ENCODE data around the gene RHOT2.

Gene RHOT2

GRCh38 chr16:702341-702740 lies 34.4 kb downstream of the RHOT2 start:
- DNase-seq, result no peak

- DNase-seq, result no peak
Measured at GRCh38 chr16:703406-703805, 35.5 kb downstream of the RHOT2 start.

- no peak for DNase-seq
Measured at GRCh38 chr16:704047-704446, 36.1 kb downstream of the RHOT2 start.

- no peak for DNase-seq
Measured at GRCh38 chr16:704552-705380, 36.8 kb downstream of the RHOT2 start.

- no peak for DNase-seq
Measured at GRCh38 chr16:705431-706188, 37.7 kb downstream of the RHOT2 start, which contains the start of gene FBXL16. TSS of gene FBXL16 (minus strand) at chr16:705801. CDS start at chr16:697405, 8,396 bp downstream.

- no peak for DNase-seq
Measured at GRCh38 chr16:706189-707061, 38.5 kb downstream of the RHOT2 start.

GRCh38 chr16:707062-707538 lies 39.2 kb downstream of the RHOT2 start:
- no peak for DNase-seq

- no peak for DNase-seq
Measured at GRCh38 chr16:708019-708418, 40.1 kb downstream of the RHOT2 start.

GRCh38 chr16:708959-709358 lies 41.0 kb downstream of the RHOT2 start:
- no peak for DNase-seq

GRCh38 chr16:709566-710499 lies 41.9 kb downstream of the RHOT2 start:
- peak; percentile 77 for DNase-seq

- no peak for DNase-seq
Measured at GRCh38 chr16:710500-711075, 42.7 kb downstream of the RHOT2 start.

- DNase-seq, result no peak
Measured at GRCh38 chr16:711084-711483, 43.2 kb downstream of the RHOT2 start.

- peak; percentile 57 for DNase-seq
Measured at GRCh38 chr16:711548-712320, 43.8 kb downstream of the RHOT2 start.

GRCh38 chr16:712740-713250 lies 44.9 kb downstream of the RHOT2 start:
- peak; percentile 95 for DNase-seq

GRCh38 chr16:714079-714478 lies 46.1 kb downstream of the RHOT2 start:
- no peak for DNase-seq

GRCh38 chr16:714558-715476 lies 46.9 kb downstream of the RHOT2 start, which contains the start of gene METRN:
TSS of gene METRN (plus strand) at chr16:715118. CDS start at chr16:715290, 172 bp downstream.
- peak; percentile 84 for DNase-seq

- peak; percentile 29 for DNase-seq
Measured at GRCh38 chr16:715477-716199, 47.7 kb downstream of the RHOT2 start.

- no peak for DNase-seq
Measured at GRCh38 chr16:716200-716568, 48.3 kb downstream of the RHOT2 start.
